A549 (cell line): Measurements from ENCODE around the gene KCNIP2.

Source experiments
- CBX2 ChIP-seq: fragments of 200-600 bp; sonication (generic); IDR thresholded peaks from 2 replicates; pipeline ENCODE4 v1.6.1; 2016; ENCODE audit warnings: low read depth, mild to moderate bottlenecking, borderline replicate concordance
- ZFP36 ChIP-seq: fragments of 450-650 bp; IDR thresholded peaks from 2 replicates; pipeline ENCODE4 v1.6.1; 2014; ENCODE audit warnings: borderline replicate concordance; ENCODE audit not compliant: partially characterized antibody
- TF ChIP-seq, protein P1 (sequence below): fragments of >200 bp; sonication (Bioruptor Twin); formaldehyde crosslinking; IDR thresholded peaks from 3 replicates; pipeline ENCODE4 v1.5.1; 2016

DNA sequence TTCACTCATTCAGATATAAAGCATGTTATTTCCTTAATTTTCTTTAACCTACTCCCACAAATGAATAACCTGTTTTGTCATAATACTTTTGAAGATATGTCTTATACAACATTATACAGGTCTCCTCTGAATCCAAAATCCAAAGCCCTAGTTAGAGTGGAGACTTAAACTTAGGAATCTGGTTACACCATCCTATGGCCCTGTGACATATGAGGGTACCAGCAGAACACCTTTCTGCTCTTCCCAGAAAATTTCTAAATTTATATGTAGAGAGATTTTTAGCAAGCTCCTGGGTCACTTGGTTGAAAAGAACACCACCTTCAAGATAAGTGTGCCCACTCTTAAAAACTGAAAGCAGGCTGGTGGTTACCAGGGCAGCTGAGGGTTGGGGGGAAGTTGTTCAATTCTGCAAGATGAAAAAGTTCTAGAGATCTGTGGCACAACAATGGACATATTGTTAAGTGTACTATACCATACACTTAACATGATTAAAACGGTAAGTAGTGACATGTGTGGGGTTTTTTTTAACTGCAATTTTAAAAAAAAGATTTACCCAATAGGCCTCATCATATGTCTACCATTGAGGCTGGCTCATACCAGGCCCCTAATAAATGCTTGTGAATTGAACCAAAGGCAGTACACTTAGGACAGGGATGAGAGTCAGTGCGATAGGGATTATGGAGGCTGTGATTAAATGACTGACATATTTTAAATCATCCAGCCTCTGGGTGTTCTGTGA, 37.6 kb upstream of the KCNIP2 start:
- TF ChIP-seq, protein P1, sequence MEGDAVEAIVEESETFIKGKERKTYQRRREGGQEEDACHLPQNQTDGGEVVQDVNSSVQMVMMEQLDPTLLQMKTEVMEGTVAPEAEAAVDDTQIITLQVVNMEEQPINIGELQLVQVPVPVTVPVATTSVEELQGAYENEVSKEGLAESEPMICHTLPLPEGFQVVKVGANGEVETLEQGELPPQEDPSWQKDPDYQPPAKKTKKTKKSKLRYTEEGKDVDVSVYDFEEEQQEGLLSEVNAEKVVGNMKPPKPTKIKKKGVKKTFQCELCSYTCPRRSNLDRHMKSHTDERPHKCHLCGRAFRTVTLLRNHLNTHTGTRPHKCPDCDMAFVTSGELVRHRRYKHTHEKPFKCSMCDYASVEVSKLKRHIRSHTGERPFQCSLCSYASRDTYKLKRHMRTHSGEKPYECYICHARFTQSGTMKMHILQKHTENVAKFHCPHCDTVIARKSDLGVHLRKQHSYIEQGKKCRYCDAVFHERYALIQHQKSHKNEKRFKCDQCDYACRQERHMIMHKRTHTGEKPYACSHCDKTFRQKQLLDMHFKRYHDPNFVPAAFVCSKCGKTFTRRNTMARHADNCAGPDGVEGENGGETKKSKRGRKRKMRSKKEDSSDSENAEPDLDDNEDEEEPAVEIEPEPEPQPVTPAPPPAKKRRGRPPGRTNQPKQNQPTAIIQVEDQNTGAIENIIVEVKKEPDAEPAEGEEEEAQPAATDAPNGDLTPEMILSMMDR, result no peak
- TF ChIP-seq ZFP36, result no peak
- no peak for TF ChIP-seq CBX2
